A549 (cell line): Measurements from ENCODE around the gene KANSL1. TPM values are rescaled to one million over a fixed set of nuclear protein-coding genes. Genes with fewer than 3 reads are reported as not detected.

Source experiments
- ATAC-seq, 2 experiments: fragments of 200-7000 bp in 1 of 2; fragments of >200 bp in 1 of 2; cut with Nextera tagmentation in 1 of 2; cut with Tn5 transposase in 1 of 2; 3 replicates each; pipeline versions ENCODE4 v1.8.0 to v1.9.1; 2018 to 2020; ENCODE audit warnings: mild to moderate bottlenecking in 1 of 2, moderate library complexity in 1 of 2
- CTCF ChIA-PET: fragments of 300-600 bp; sonication (Branson Sonifier 250); formaldehyde crosslinking; extraction: SDS; loops from one replicate; lab custom pipeline; 2021; ENCODE audit warnings: antibody characterized with exemption, inconsistent platforms; lab: Yijun Ruan, JAX
- POLR2A ChIA-PET: fragments of 350-600 bp; formaldehyde crosslinking; extraction: SDS; loops from one replicate; lab custom pipeline; 2021; ENCODE audit warnings: antibody characterized with exemption, inconsistent platforms; lab: Yijun Ruan, JAX
- DNase-seq, 2 experiments: peaks; one replicate each; pipeline versions ENCODE4 v3.0.0 to v3.0.0-alpha.2; 2011 to 2016; ENCODE audit warnings: low read depth in 1 of 2, low spot score in 1 of 2
- FAIRE-seq: peaks from 2 replicates; lab custom pipeline; 2011; peaks lifted over from hg19 to GRCh38; lab: Jason Lieb, UNC
- H3K27ac ChIP-seq, 2 experiments: fragments of >200 bp; sonication (Bioruptor Twin); formaldehyde crosslinking; 3 replicates each; pipeline ENCODE4 v1.5.1; 2016 to 2017
- H3K4me1 ChIP-seq: fragments of >200 bp; sonication (Bioruptor Twin); formaldehyde crosslinking; 3 replicates; pipeline ENCODE4 v1.6.1; 2016
- H3K4me2 ChIP-seq: fragments of >200 bp; sonication (Bioruptor Twin); formaldehyde crosslinking; 3 replicates; pipeline ENCODE4 v1.6.1; 2016
- H3K4me3 ChIP-seq: fragments of >200 bp; sonication (Bioruptor Twin); formaldehyde crosslinking; 3 replicates; pipeline ENCODE4 v1.5.1; 2016
- H3K9me3 ChIP-seq: fragments of >200 bp; sonication (Bioruptor Twin); formaldehyde crosslinking; 3 replicates; pipeline ENCODE4 v1.6.1; 2016
- ATOH8 ChIP-seq: fragments of 250-450 bp; sonication (Bioruptor Pico); IDR thresholded peaks from 2 replicates; pipeline ENCODE4 v1.5.0; 2020; ENCODE audit warnings: low read depth, mild to moderate bottlenecking, moderate library complexity
- CBX2 ChIP-seq: fragments of 200-600 bp; sonication (generic); IDR thresholded peaks from 2 replicates; pipeline ENCODE4 v1.6.1; 2016; ENCODE audit warnings: low read depth, mild to moderate bottlenecking, borderline replicate concordance
- CBX8 ChIP-seq: fragments of 200-600 bp; sonication (generic); IDR thresholded peaks from 2 replicates; pipeline ENCODE4 v1.6.1; 2016
- CHD4 ChIP-seq: fragments of 200-600 bp; sonication (generic); IDR thresholded peaks from 2 replicates; pipeline ENCODE4 v1.6.1; 2016; ENCODE audit warnings: antibody characterized with exemption, mild to moderate bottlenecking, borderline replicate concordance
- CTCF ChIP-seq: fragments of >200 bp; sonication (Bioruptor Twin); formaldehyde crosslinking; IDR thresholded peaks from 3 replicates; pipeline ENCODE4 v1.5.1; 2016
- E2F6 ChIP-seq: IDR thresholded peaks from 2 replicates; pipeline ENCODE4 v1.6.1; 2012; ENCODE audit warnings: low read depth, borderline replicate concordance
- EHF ChIP-seq: fragments of 250-450 bp; sonication (Bioruptor Pico); IDR thresholded peaks from 2 replicates; pipeline ENCODE4 v1.5.0; 2020; ENCODE audit warnings: mild to moderate bottlenecking
- ELK1 ChIP-seq: fragments of 150-350 bp; IDR thresholded peaks from 2 replicates; pipeline ENCODE4 v1.6.1; 2014; ENCODE audit warnings: low read depth, mild to moderate bottlenecking, low read length
- ESRRA ChIP-seq: fragments of 150-350 bp; IDR thresholded peaks from 2 replicates; pipeline ENCODE4 v1.6.1; 2014; ENCODE audit warnings: mild to moderate bottlenecking, low read length, borderline replicate concordance
- HDAC2 ChIP-seq: fragments of 200-600 bp; sonication (generic); IDR thresholded peaks from 2 replicates; pipeline ENCODE4 v1.6.1; 2016
- HES2 ChIP-seq: fragments of >200 bp; sonication (Bioruptor Twin); formaldehyde crosslinking; IDR thresholded peaks from 2 replicates; pipeline ENCODE4 v1.6.1; 2016
- HOXA7 ChIP-seq: fragments of 250-450 bp; sonication (Bioruptor Pico); IDR thresholded peaks from 2 replicates; pipeline ENCODE4 v1.5.0; 2020; ENCODE audit warnings: mild to moderate bottlenecking, moderate library complexity
- JUN ChIP-seq, 2 experiments: fragments of >200 bp; sonication (Bioruptor Twin); formaldehyde crosslinking; IDR thresholded peaks; 2 replicates in 1 of 2; 3 replicates in 1 of 2; pipeline ENCODE4 v1.6.1; 2016 to 2017
- MAFK ChIP-seq: fragments of 450-650 bp; IDR thresholded peaks from 2 replicates; pipeline ENCODE4 v1.6.1; 2014; ENCODE audit not compliant: partially characterized antibody
- MAX ChIP-seq: IDR thresholded peaks from 2 replicates; pipeline ENCODE4 v1.6.1; 2012
- NFE2L2 ChIP-seq: fragments of 150-350 bp; conservative IDR thresholded peaks from 2 replicates; pipeline ENCODE4 v1.6.1; 2014; ENCODE audit warnings: low read length
- NPAS2 ChIP-seq: fragments of 250-450 bp; sonication (Bioruptor Pico); IDR thresholded peaks from 2 replicates; pipeline ENCODE4 v1.8.0; 2022; ENCODE audit warnings: mild to moderate bottlenecking, moderate library complexity, borderline replicate concordance
- POLR2AphosphoS2 ChIP-seq: conservative IDR thresholded peaks from 2 replicates; pipeline ENCODE4 v1.6.1; 2012; ENCODE audit warnings: low read length, improper control_type of control experiment, inconsistent platforms
- RARB ChIP-seq: fragments of 250-450 bp; sonication (Bioruptor Pico); IDR thresholded peaks from 2 replicates; pipeline ENCODE4 v1.8.0; 2021; ENCODE audit warnings: mild to moderate bottlenecking, moderate library complexity
- RFX5 ChIP-seq: fragments of 450-650 bp; IDR thresholded peaks from 2 replicates; pipeline ENCODE4 v1.7.1; 2014; ENCODE audit warnings: antibody characterized with exemption, mild to moderate bottlenecking, moderate library complexity
- SMC3 ChIP-seq: fragments of >200 bp; sonication (Bioruptor Twin); formaldehyde crosslinking; IDR thresholded peaks from 3 replicates; pipeline ENCODE4 v1.6.1; 2018; ENCODE audit warnings: inconsistent platforms
- TFCP2L1 ChIP-seq: fragments of 250-450 bp; sonication (Bioruptor Pico); IDR thresholded peaks from 2 replicates; pipeline ENCODE4 v1.5.0; 2021; ENCODE audit warnings: mild to moderate bottlenecking
- ZFP36 ChIP-seq: fragments of 450-650 bp; IDR thresholded peaks from 2 replicates; pipeline ENCODE4 v1.6.1; 2014; ENCODE audit warnings: borderline replicate concordance; ENCODE audit not compliant: partially characterized antibody
- ZSCAN20 ChIP-seq: fragments of 250-450 bp; sonication (Bioruptor Pico); IDR thresholded peaks from 2 replicates; pipeline ENCODE4 v1.8.0; 2022; ENCODE audit warnings: mild to moderate bottlenecking, moderate library complexity
- WGBS: methylation state at CpG from one replicate; pipeline ENCODE4 v1.1.6; 2017; ENCODE audit errors: missing lambda C conversion rate; 5-methylcytosine and 5-hydroxymethylcytosine counted together
- polyA plus RNA-seq, 4 experiments: library from polyadenylated mRNA; depleted of rRNA in 3 of 4; stranded (reverse); fragments of >200 nt; fragmentation: RNase III in 1 of 4; extraction: RNeasy Plus Mini Kit Qiagen cat#74134 plus additional on column Dnase treatment in 1 of 4; gene quantifications; 2 replicates in 3 of 4; 3 replicates in 1 of 4; pipeline ENCODE4 v1.2.3, GENCODE V29; 2011 to 2017
- TF ChIP-seq, protein P1 (sequence below): fragments of 450-650 bp; IDR thresholded peaks from 2 replicates; pipeline ENCODE4 v1.6.1; 2014; ENCODE audit warnings: antibody characterized with exemption

KANSL1 gene
- polyA plus RNA-seq, 2 of the 4 experiments (the other 2 are of a cell fraction) = 22.6 to 27.9 TPM

DNA sequence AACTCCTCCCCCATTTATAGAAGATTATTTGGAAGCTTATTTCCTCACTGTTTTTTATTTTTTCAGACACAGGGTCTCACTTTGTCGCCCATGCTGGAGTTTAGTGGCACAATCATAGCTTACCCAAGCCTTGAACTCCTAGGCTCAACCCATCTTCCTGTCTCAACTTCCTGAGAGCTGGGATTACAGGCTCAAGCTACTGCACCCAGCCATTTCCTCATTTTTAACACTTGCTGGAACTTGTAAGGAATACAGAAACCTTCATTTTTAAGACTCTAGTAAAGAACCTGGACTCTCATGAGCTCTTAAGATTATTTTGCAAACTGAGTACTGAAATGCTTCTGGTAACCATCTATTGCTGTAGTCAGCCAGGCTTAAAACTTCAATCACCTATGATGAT lies 29.9 kb downstream of the KANSL1 start (continued):
- TF ChIP-seq MAX (no peak), MAFK (no peak)

DNA sequence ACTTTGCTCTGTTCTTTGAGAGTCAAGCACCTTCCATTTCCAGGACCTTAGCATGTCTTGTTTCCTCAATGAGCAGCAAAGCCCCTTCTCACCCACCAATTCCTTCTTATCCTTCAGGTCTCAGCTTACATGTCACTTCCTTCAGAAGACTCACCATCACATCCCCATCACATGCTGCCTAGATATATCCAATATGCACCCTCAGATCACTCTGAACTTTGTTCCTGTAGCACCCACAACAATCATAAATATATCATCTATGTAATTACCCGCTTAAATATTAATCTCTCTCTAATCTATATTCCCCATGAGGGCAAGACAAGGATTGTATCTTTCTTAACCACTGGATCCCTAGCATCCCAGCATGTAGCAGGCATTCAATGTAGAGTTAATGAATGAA lies 30.4 kb downstream of the KANSL1 start:
- DNase-seq (no peak), FAIRE-seq (no peak), ATAC-seq (no peak)
- whole genome bisulfite sequencing = 1% methylated on average over 1 of the region's 1 CpG
- no peak overlapping the region for H3K27ac ChIP-seq
- POLR2A ChIA-PET = interaction anchor here (1.5 kb wide), 1 partner anchor 15 kb away, joined by 3 read pairs; no protein-coding TSS in a partner anchor
- H3K4me2 ChIP-seq = 0 out of 3 replicates have a peak overlapping the region, but pooled peaks have one; percentile 0
- no peak overlapping the region for H3K4me3 ChIP-seq
- peaks cover 69% of the 10 kb centered on the region for H3K4me1 ChIP-seq
- H3K9me3 ChIP-seq = no peaks in the 10 kb centered on the region
- TF ChIP-seq TFCP2L1 (CRISPR knock-in tag) (0 out of 2 replicates have a peak, but pooled peaks have one; percentile 32), JUN (IDR thresholded peaks at IDR 0.05) (no peak)
- TF ChIP-seq, all 56 proteins: peak for 1
- CTCF ChIA-PET = interaction anchor here (1.1 to 6.1 kb wide), 9 partner anchors 9 to 161 kb away, joined by 3 to 72 read pairs (median 7); partner anchors contain the start of gene KANSL1

DNA sequence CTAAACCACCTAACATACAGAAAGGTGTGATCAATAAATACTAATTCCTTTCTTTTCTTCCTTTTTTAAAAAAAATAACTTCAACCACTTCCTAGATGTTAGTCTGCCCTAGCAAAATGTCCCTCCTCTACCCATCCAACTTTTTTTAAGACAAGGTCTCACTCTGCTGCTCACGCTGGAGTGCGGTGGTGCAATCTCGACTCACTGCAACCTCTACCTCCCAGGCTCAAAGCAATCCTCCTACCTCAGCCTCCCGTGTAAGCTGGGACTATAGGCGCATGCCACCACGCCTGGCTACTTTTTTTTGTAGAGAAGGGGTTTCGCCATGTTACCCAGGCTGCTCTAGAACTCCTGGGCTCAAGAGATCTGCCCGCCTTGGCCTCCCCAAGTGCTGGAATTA lies 33.1 kb downstream of the KANSL1 start:
- TF ChIP-seq NFE2L2 (no peak), ZSCAN20 (no peak), ZFP36 (no peak), CHD4 (no peak), NPAS2 (CRISPR knock-in tag) (no peak), ELK1 (no peak), RARB (no peak), SMC3 (no peak), RFX5 (no peak), CBX8 (no peak), E2F6 (no peak), HOXA7 (CRISPR knock-in tag) (no peak), EHF (CRISPR knock-in tag) (no peak)
- TF ChIP-seq, protein P1, sequence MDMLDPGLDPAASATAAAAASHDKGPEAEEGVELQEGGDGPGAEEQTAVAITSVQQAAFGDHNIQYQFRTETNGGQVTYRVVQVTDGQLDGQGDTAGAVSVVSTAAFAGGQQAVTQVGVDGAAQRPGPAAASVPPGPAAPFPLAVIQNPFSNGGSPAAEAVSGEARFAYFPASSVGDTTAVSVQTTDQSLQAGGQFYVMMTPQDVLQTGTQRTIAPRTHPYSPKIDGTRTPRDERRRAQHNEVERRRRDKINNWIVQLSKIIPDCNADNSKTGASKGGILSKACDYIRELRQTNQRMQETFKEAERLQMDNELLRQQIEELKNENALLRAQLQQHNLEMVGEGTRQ = no peak
- no peak for DNase-seq
- no peak for ATAC-seq
- CTCF ChIA-PET = interaction anchor here (0.8 to 3.8 kb wide), 9 partner anchors 12 to 59 kb away, joined by 3 to 27 read pairs (median 5); partner anchors contain the start of gene KANSL1
- no peak for FAIRE-seq
- 93% methylated on average over 8 of the region's 8 CpGs for WGBS
- peaks cover 79% of the 10 kb centered on the region for H3K4me1 ChIP-seq
- no peaks in the 10 kb centered on the region for H3K9me3 ChIP-seq
- H3K4me2 ChIP-seq = no peak overlapping the region
- no peak overlapping the region for H3K4me3 ChIP-seq
- POLR2A ChIA-PET = interaction anchor here (1.1 kb wide), 1 partner anchor 32 kb away, joined by 5 read pairs; the partner anchor contains the start of gene KANSL1
- H3K27ac ChIP-seq = no peak overlapping the region

DNA sequence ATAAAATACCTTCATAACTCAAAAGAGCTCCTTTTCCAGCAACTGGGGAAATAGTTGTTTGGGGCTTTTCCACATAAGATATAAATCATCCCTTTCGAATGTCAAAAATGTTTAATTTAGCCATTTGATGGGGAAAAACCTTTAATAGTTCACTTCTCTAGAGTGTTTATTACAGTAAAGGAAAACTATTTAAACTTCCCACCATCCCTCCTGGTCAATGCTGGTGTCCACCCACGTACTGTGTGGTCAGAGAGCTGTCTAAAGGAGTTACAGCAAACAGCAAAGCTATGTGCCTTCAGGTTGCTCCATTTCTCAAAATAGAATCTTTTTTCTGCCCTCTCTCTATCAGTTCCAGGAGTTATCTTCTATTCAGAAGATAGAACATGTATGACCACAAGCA lies 33.5 kb downstream of the KANSL1 start:
- Histone ChIP-seq H3K27ac (no peak overlapping the region), H3K4me3 (no peak overlapping the region), H3K9me3 (no peaks in the 10 kb centered on the region), H3K4me1 (peaks cover 81% of the 10 kb centered on the region), H3K4me2 (no peak overlapping the region)
- ChIA-PET POLR2A (no interaction called here), CTCF (interaction anchor here (1.5 to 3.8 kb wide), 8 partner anchors 12 to 157 kb away, joined by 3 to 27 read pairs (median 6); partner anchors contain the start of gene KANSL1)
- FAIRE-seq (no peak), ATAC-seq (peak in 1 of 2 experiments; percentile 24; a peak in 2 of 6 replicates), DNase-seq (no peak)
- 85% methylated on average over 2 of the region's 2 CpGs for WGBS
- TF ChIP-seq ESRRA (no peak), RARB (no peak), CTCF (no peak), POLR2AphosphoS2 (no peak), HES2 (no peak), HDAC2 (no peak), CBX2 (no peak), MAX (no peak), ATOH8 (CRISPR knock-in tag) (no peak)
